ENCODE measurements around the gene ATP2C2.

DNA sequence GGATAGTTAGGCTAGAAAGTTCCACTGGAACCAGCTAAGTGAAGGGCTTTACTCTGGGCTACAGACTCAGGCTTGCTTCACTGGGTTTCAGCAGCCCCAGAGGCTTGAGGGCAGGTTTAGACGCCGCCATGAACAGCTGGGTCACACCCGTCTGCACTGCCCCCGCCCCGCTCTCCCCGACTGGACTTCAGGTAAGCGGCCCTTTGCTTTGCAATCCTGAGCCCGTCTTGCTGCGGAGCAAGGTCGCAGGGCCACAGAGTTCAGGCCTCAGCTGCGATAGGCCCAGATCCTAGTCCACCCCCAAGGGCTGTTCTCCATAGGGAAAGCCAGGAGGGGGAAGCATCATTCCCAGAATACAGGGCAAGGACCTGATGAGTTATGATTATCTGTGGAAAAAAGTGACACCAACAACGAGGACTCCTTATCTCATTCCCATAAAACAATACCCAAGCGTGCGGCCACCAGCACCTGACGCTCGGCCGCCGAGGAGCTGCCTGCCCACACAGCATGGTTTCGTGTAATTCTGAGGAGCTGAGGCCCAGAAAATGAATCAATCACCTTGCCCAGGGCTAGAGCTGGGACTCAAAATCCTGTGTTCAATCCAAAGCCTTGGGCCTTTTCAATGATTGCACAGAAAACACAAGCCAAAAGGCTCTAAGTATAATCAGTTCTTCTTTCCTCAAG lies 115.7 kb downstream of the ATP2C2 start:
- TF ChIP-seq, protein P1, sequence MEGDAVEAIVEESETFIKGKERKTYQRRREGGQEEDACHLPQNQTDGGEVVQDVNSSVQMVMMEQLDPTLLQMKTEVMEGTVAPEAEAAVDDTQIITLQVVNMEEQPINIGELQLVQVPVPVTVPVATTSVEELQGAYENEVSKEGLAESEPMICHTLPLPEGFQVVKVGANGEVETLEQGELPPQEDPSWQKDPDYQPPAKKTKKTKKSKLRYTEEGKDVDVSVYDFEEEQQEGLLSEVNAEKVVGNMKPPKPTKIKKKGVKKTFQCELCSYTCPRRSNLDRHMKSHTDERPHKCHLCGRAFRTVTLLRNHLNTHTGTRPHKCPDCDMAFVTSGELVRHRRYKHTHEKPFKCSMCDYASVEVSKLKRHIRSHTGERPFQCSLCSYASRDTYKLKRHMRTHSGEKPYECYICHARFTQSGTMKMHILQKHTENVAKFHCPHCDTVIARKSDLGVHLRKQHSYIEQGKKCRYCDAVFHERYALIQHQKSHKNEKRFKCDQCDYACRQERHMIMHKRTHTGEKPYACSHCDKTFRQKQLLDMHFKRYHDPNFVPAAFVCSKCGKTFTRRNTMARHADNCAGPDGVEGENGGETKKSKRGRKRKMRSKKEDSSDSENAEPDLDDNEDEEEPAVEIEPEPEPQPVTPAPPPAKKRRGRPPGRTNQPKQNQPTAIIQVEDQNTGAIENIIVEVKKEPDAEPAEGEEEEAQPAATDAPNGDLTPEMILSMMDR (IDR thresholded peaks at IDR 0.05; ENCODE audit: insufficient read depth, low read length): no peak
- TF ChIP-seq POLR2AphosphoS5 (IDR thresholded peaks at IDR 0.05; ENCODE audit: low read depth): no peak
- no peak for TF ChIP-seq GABPA (IDR thresholded peaks at IDR 0.05; ENCODE audit: low read depth)

Measured in HL-60 (cell line).